Ishikawa (cell line): Measurements from ENCODE around the gene BAG1.

ENCODE experiments used
- CEBPB ChIP-seq: IDR thresholded peaks from 2 replicates; pipeline ENCODE4 v1.6.1; 2012
- CREB1 ChIP-seq: IDR thresholded peaks from 2 replicates; pipeline ENCODE4 v1.6.1; 2012; ENCODE audit warnings: low read depth
- EP300 ChIP-seq: IDR thresholded peaks from 2 replicates; pipeline ENCODE4 v1.6.1; 2012; ENCODE audit warnings: borderline replicate concordance
- RAD21 ChIP-seq: IDR thresholded peaks from 2 replicates; pipeline ENCODE4 v1.6.1; 2012; ENCODE audit warnings: low read depth
- REST ChIP-seq: IDR thresholded peaks from 2 replicates; pipeline ENCODE4 v1.6.1; 2012; ENCODE audit warnings: low read depth, mild to moderate bottlenecking
- TAF1 ChIP-seq: IDR thresholded peaks from 2 replicates; pipeline ENCODE4 v1.6.1; 2012; ENCODE audit warnings: low read depth, mild to moderate bottlenecking
- TCF12 ChIP-seq: IDR thresholded peaks from 2 replicates; pipeline ENCODE4 v1.6.1; 2012; ENCODE audit warnings: low read depth
- YY1 ChIP-seq: IDR thresholded peaks from 2 replicates; pipeline ENCODE4 v1.6.1; 2012; ENCODE audit warnings: low read depth

GRCh38 chr9:33244137-33244784 is 20.2 kb downstream of the BAG1 start:
- TF ChIP-seq RAD21 (no peak), TAF1 (no peak), YY1 (no peak), CEBPB (no peak), EP300 (no peak), REST (no peak), CREB1 (no peak), TCF12 (no peak)
